BLaER1 treated with 17β-estradiol and CSF1 and Interleukin-3, amounts not matched to agents 10 nM and 100 nM (cell line): ENCODE measurements around the gene ALDH7A1.

ENCODE experiments used
- H3K27ac ChIP-seq, 11 experiments: shearing (Covaris generic); formaldehyde crosslinking; 2 replicates each; pipeline ENCODE4 v1.8.1; 2022
- H3K27me3 ChIP-seq, 11 experiments: shearing (Covaris generic); formaldehyde crosslinking; 2 replicates each; pipeline ENCODE4 v1.8.1; 2022
- H3K36me3 ChIP-seq, 11 experiments: shearing (Covaris generic); formaldehyde crosslinking; 2 replicates each; pipeline ENCODE4 v1.8.1; 2022
- H3K4me1 ChIP-seq, 10 experiments: shearing (Covaris generic); formaldehyde crosslinking; 2 replicates each; pipeline ENCODE4 v1.8.1; 2022
- H3K4me2 ChIP-seq, 11 experiments: shearing (Covaris generic); formaldehyde crosslinking; 2 replicates each; pipeline ENCODE4 v1.8.1; 2022
- H3K4me3 ChIP-seq, 10 experiments: shearing (Covaris generic); formaldehyde crosslinking; 2 replicates each; pipeline ENCODE4 v1.8.1; 2022
- H3K9ac ChIP-seq, 11 experiments: shearing (Covaris generic); formaldehyde crosslinking; 2 replicates each; pipeline ENCODE4 v1.8.1; 2022
- H3K9me3 ChIP-seq, 11 experiments: shearing (Covaris generic); formaldehyde crosslinking; replicated peaks in 1 of 11; 2 replicates each; pipeline ENCODE4 v1.8.1; 2022
- H4K20me1 ChIP-seq, 11 experiments: shearing (Covaris generic); formaldehyde crosslinking; 2 replicates each; pipeline ENCODE4 v1.8.1; 2022
- Cebpa-rat ChIP-seq, 11 experiments: shearing (Covaris generic); IDR thresholded peaks; 2 replicates each; pipeline ENCODE4 v1.8.1; 2022

Gene ALDH7A1

GRCh38 chr5:126552614-126553013 is 42.4 kb downstream of the ALDH7A1 start:
- H3K4me2 ChIP-seq = no peak overlapping the region
- H3K27ac ChIP-seq = no peak overlapping the region
- no peaks in the 10 kb centered on the region for H3K4me1 ChIP-seq
- peaks cover 0 to 28% (median 7%) of the 10 kb centered on the region in 11 experiments; a peak in 11 of 22 replicates for H3K36me3 ChIP-seq
- H3K27me3 ChIP-seq = no peaks in the 10 kb centered on the region
- H3K9me3 ChIP-seq = no peaks in the 10 kb centered on the region
- no peak overlapping the region for H3K9ac ChIP-seq
- no peak for TF ChIP-seq Cebpa-rat (IDR thresholded peaks at IDR 0.05)
- H3K4me3 ChIP-seq = no peak overlapping the region
- H4K20me1 ChIP-seq = no peaks in the 10 kb centered on the region

DNA sequence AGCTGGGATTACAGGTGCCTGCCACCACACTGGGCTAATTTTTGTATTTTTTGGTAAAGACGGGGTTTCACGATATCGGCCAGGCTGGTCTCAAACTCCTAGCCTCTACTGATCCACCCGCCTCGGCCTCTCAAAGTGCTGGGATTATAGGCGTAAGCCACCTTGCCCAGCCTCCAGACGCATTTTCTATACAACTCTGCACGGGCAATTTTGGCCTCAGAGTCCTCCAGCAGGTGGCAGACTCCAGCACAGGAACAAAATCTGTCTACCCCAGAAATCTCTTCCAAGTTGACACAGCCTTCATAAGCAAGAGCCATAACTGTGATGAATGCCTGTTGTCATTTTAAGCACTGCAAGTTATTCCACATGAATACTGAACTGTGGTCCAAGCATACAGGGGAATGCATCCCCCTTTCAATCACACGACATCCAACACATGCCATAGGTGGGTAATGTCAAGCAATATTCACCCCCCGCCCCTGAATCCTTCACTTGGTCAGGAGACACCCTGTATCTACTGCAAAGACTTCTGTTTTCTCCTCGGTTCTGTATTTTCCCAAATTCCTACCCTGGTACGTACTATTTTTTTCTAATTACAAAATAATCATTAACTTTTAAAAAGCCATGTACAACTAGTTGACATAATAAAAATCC is 50.8 kb downstream of the ALDH7A1 start:
- H3K4me2 ChIP-seq = no peak overlapping the region
- 0 out of 20 replicates have a peak, but pooled peaks cover 0 to 6% (median 0%) of the 10 kb centered on the region in 10 experiments for H3K4me1 ChIP-seq
- no peaks in the 10 kb centered on the region for H4K20me1 ChIP-seq
- no peaks in the 10 kb centered on the region for H3K27me3 ChIP-seq
- no peak overlapping the region for H3K27ac ChIP-seq
- peaks cover 0 to 14% (median 0%) of the 10 kb centered on the region in 11 experiments; a peak in 4 of 22 replicates for H3K36me3 ChIP-seq
- no peaks in the 10 kb centered on the region for H3K9me3 ChIP-seq
- no peak for TF ChIP-seq Cebpa-rat (IDR thresholded peaks at IDR 0.05)
- H3K4me3 ChIP-seq = no peak overlapping the region
- H3K9ac ChIP-seq = no peak overlapping the region

DNA sequence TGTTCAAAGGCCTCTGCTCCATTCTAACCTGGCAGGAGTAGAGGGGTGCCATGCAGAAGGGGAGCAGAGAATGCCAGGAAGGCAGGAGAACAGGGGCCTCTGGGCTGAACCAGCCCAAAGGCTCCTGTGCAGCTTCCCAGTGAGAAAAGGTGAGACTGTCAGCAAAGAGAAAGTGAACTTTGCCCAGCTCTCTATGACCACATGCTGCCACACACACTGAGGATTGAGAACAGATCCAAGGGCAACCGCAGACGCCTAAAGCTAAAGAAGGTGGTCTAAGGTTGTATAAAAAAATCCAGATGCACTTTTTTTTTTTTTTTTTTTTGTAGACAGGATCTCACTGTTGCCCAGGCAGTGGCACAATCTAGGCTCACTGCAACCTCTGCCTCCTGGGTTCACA is 51.4 kb downstream of the ALDH7A1 start:
- Histone ChIP-seq H3K4me3 (no peak overlapping the region), H3K9ac (no peak overlapping the region), H3K4me1 (0 out of 20 replicates have a peak, but pooled peaks cover 0 to 6% (median 0%) of the 10 kb centered on the region in 10 experiments), H3K4me2 (no peak overlapping the region), H3K27me3 (no peaks in the 10 kb centered on the region), H3K9me3 (no peaks in the 10 kb centered on the region), H4K20me1 (no peaks in the 10 kb centered on the region), H3K27ac (no peak overlapping the region), H3K36me3 (peaks cover 0 to 14% (median 0%) of the 10 kb centered on the region in 11 experiments; a peak in 4 of 22 replicates)
- TF ChIP-seq Cebpa-rat (IDR thresholded peaks at IDR 0.05) = no peak

- Histone ChIP-seq H3K27ac (no peak overlapping the region), H3K27me3 (no peaks in the 10 kb centered on the region), H3K9ac (no peak overlapping the region), H4K20me1 (no peaks in the 10 kb centered on the region), H3K4me1 (0 out of 20 replicates have a peak, but pooled peaks cover 0 to 6% (median 0%) of the 10 kb centered on the region in 10 experiments), H3K4me3 (no peak overlapping the region), H3K36me3 (peaks cover 0 to 14% (median 0%) of the 10 kb centered on the region in 11 experiments; a peak in 3 of 22 replicates), H3K9me3 (no peaks in the 10 kb centered on the region), H3K4me2 (no peak overlapping the region)
- TF ChIP-seq Cebpa-rat (IDR thresholded peaks at IDR 0.05) = no peak
Observed at GRCh38 chr5:126543009-126543408, 52.0 kb downstream of the ALDH7A1 start.

- no peak overlapping the region for H3K4me2 ChIP-seq
- no peaks in the 10 kb centered on the region for H3K9me3 ChIP-seq
- H3K27me3 ChIP-seq = no peaks in the 10 kb centered on the region
- H3K27ac ChIP-seq = no peak overlapping the region
- H3K4me1 ChIP-seq = 0 out of 20 replicates have a peak, but pooled peaks cover 0 to 6% (median 0%) of the 10 kb centered on the region in 10 experiments
- TF ChIP-seq Cebpa-rat (IDR thresholded peaks at IDR 0.05) = no peak
- H3K36me3 ChIP-seq = peaks cover 0 to 14% (median 0%) of the 10 kb centered on the region in 11 experiments; a peak in 3 of 22 replicates
- no peak overlapping the region for H3K9ac ChIP-seq
- H4K20me1 ChIP-seq = no peaks in the 10 kb centered on the region
- H3K4me3 ChIP-seq = no peak overlapping the region
Observed at GRCh38 chr5:126542441-126542840, 52.6 kb downstream of the ALDH7A1 start.

DNA sequence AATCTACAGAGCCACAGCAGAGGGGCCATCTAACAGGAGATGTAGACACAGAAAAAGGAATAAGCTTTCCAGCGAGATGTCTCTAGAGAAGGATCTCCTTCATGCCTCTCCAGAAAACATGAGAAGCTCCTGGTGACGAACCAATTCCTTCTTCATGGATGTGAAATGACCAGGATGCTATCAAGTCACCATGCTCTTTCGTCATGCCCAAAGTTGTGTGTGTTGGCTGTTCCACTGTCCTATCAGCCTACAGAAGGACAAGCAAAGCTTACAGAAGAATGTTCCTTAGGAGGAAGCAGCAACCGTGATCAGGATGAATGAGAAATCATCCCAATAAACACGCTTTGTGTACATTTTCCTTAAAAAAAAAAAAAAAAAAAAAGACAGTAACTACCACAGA is 54.4 kb downstream of the ALDH7A1 start:
- Histone ChIP-seq H3K9me3 (no peaks in the 10 kb centered on the region), H3K27me3 (no peaks in the 10 kb centered on the region), H3K4me1 (0 out of 20 replicates have a peak, but pooled peaks cover 0 to 6% (median 0%) of the 10 kb centered on the region in 10 experiments), H3K4me2 (no peak overlapping the region), H3K27ac (no peak overlapping the region), H4K20me1 (no peaks in the 10 kb centered on the region), H3K36me3 (no peaks in the 10 kb centered on the region), H3K4me3 (no peak overlapping the region), H3K9ac (no peak overlapping the region)
- no peak for TF ChIP-seq Cebpa-rat (IDR thresholded peaks at IDR 0.05)

DNA sequence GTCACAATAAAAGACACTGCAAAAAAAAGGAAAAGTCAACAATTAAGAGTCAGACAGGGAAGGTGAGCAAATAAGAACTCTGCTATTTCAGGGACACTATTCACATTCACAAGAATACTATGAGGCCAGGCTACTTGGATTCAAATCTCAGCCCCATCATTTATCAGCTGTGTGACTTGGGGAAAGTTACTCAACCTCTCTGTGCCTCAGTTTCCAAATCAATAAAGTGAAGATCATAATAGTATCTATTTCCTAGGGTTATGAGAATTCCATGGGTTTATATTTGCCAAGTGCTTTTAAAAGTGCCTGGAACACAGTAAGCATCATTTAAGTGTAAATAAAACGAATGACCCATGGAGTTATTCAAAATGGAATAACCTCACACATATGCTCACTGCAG is 56.4 kb downstream of the ALDH7A1 start:
- Histone ChIP-seq H3K9me3 (0 out of 22 replicates have a peak, but pooled peaks cover 0 to 6% (median 0%) of the 10 kb centered on the region in 11 experiments), H3K9ac (no peak overlapping the region), H3K4me2 (no peak overlapping the region), H3K27me3 (no peaks in the 10 kb centered on the region), H4K20me1 (no peaks in the 10 kb centered on the region), H3K4me1 (0 out of 20 replicates have a peak, but pooled peaks cover 0 to 6% (median 0%) of the 10 kb centered on the region in 10 experiments), H3K4me3 (no peak overlapping the region), H3K27ac (peak overlapping the region in 1 of 11 experiments; percentile 58; a peak in 1 of 22 replicates), H3K36me3 (no peaks in the 10 kb centered on the region)
- TF ChIP-seq Cebpa-rat (IDR thresholded peaks at IDR 0.05) = no peak

GRCh38 chr5:126536874-126537273 is 58.1 kb downstream of the ALDH7A1 start:
- H3K4me2 ChIP-seq = no peak overlapping the region
- H3K27me3 ChIP-seq = no peaks in the 10 kb centered on the region
- H3K36me3 ChIP-seq = no peaks in the 10 kb centered on the region
- no peak overlapping the region for H3K4me3 ChIP-seq
- 0 out of 22 replicates have a peak, but pooled peaks cover 0 to 6% (median 0%) of the 10 kb centered on the region in 11 experiments for H3K9me3 ChIP-seq
- no peak for TF ChIP-seq Cebpa-rat (IDR thresholded peaks at IDR 0.05)
- peaks cover 0 to 4% (median 1%) of the 10 kb centered on the region in 10 experiments; a peak in 11 of 20 replicates for H3K4me1 ChIP-seq
- no peaks in the 10 kb centered on the region for H4K20me1 ChIP-seq
- no peak overlapping the region for H3K9ac ChIP-seq
- no peak overlapping the region for H3K27ac ChIP-seq

DNA sequence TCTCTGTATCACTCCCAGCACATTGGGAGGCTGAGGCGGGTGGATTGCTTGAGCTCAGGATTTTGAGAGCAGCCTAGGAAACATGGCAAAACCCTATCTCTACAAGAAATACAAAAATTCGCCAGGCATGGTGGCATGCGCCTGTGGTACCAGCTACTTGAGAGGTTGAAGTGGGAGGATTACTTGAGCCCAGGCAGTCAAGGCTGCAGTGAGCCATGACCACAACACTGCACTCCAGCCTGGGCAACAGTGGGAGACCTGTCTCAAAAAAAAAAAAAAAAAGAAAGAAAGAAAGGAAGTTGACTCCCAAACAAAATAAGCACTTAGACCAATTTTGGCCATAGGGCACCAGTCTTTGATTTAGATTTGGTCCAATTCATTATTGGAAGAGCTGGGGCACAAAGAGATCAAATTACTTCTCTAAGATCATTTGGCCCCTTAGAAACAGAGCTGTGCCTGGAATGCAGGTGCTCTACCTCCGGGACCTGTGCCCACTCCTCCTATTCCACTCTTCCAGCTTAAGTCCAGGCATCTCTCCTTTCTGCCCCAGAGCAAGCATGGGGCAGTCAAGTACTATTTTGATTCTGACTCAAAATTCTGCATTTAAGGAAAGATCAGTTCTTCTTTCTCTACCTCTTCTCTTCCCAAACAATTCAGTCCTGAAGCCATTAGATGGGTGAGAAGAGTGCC is 59.0 kb downstream of the ALDH7A1 start:
- Histone ChIP-seq H3K9ac (no peak overlapping the region), H3K27ac (no peak overlapping the region), H3K9me3 (0 out of 22 replicates have a peak, but pooled peaks cover 0 to 6% (median 0%) of the 10 kb centered on the region in 11 experiments), H4K20me1 (no peaks in the 10 kb centered on the region), H3K27me3 (no peaks in the 10 kb centered on the region), H3K4me1 (peaks cover 0 to 11% (median 3%) of the 10 kb centered on the region in 10 experiments; a peak in 11 of 20 replicates), H3K4me2 (no peak overlapping the region), H3K36me3 (no peaks in the 10 kb centered on the region), H3K4me3 (no peak overlapping the region)
- no peak for TF ChIP-seq Cebpa-rat (IDR thresholded peaks at IDR 0.05)
